Common myeloid progenitor, CD34-positive (primary cell): ENCODE data around the gene ANO4.

Source experiments
- CTCF ChIA-PET: fragments of 350-600 bp; sonication (Branson Sonifier 250); formaldehyde crosslinking; loops from one replicate; lab custom pipeline; 2021; ENCODE audit warnings: antibody characterized with exemption; lab: Charles Lee
- POLR2A ChIA-PET: fragments of 350-600 bp; sonication (Branson Sonifier 250); formaldehyde crosslinking; loops from one replicate; lab custom pipeline; 2021; ENCODE audit warnings: antibody characterized with exemption; lab: Charles Lee
- DNase-seq, 3 donors: peaks; one replicate each; pipeline versions ENCODE4 v3.0.0 to v3.0.0-alpha.2; 2013
- H3K27ac ChIP-seq, 2 experiments: 1 replicate in 1 of 2; 2 replicates in 1 of 2; pipeline ENCODE4 v1.7.0; 2013; ENCODE audit warnings: inconsistent platforms in 2 of 2, low read length in 2 of 2, mild to moderate bottlenecking in 2 of 2, low read depth in 1 of 2, moderate library complexity in 1 of 2; ENCODE audit not compliant: severe bottlenecking in 2 of 2, insufficient read depth in 1 of 2, poor library complexity in 1 of 2
- H3K27me3 ChIP-seq, 5 experiments: replicated peaks in 2 of 5; 1 replicate in 3 of 5; 2 replicates in 2 of 5; pipeline versions ENCODE4 v1.6.1 to v1.7.0; 2013; ENCODE audit warnings: low read length in 4 of 5, mild to moderate bottlenecking in 2 of 5, moderate library complexity in 2 of 5, inconsistent platforms in 1 of 5; ENCODE audit not compliant: insufficient read depth in 5 of 5, control insufficient read depth in 4 of 5
- H3K36me3 ChIP-seq, 4 experiments: 1 replicate in 2 of 4; 2 replicates in 2 of 4; pipeline versions ENCODE4 v1.6.1 to v1.7.0; 2013; ENCODE audit warnings: low read length in 3 of 4, control low read depth in 1 of 4, mild to moderate bottlenecking in 1 of 4; ENCODE audit not compliant: control insufficient read depth in 4 of 4, insufficient read depth in 4 of 4
- H3K4me1 ChIP-seq, 4 experiments: 1 replicate in 3 of 4; 2 replicates in 1 of 4; pipeline versions ENCODE4 v1.6.1 to v1.7.1; 2013; ENCODE audit warnings: low read length in 3 of 4, mild to moderate bottlenecking in 3 of 4, control low read depth in 1 of 4, inconsistent platforms in 1 of 4, moderate library complexity in 1 of 4; ENCODE audit not compliant: control insufficient read depth in 4 of 4, insufficient read depth in 4 of 4; ENCODE audit errors: control extremely low read depth in 1 of 4
- H3K4me3 ChIP-seq, 7 experiments: 1 replicate in 4 of 7; 2 replicates in 3 of 7; pipeline versions ENCODE4 v1.5.1 to v1.7.0; 2013; ENCODE audit warnings: mild to moderate bottlenecking in 7 of 7, low read length in 6 of 7, moderate library complexity in 6 of 7, inconsistent platforms in 2 of 7, low read depth in 2 of 7, control low read depth in 1 of 7; ENCODE audit not compliant: insufficient read depth in 4 of 7, control insufficient read depth in 1 of 7; ENCODE audit errors: extremely low read depth in 1 of 7
- H3K9me3 ChIP-seq, 5 experiments: 1 replicate in 4 of 5; 2 replicates in 1 of 5; pipeline versions ENCODE4 v1.6.1 to v1.7.1; 2013; ENCODE audit warnings: low read length in 4 of 5, mild to moderate bottlenecking in 2 of 5, inconsistent platforms in 1 of 5, low read depth in 1 of 5, moderate library complexity in 1 of 5; ENCODE audit not compliant: control insufficient read depth in 4 of 5, insufficient read depth in 2 of 5; ENCODE audit errors: control extremely low read depth in 1 of 5
- WGBS: methylation state at CpG from one replicate; pipeline ENCODE4 v1.1.5; 2013; ENCODE audit not compliant: insufficient coverage; 5-methylcytosine and 5-hydroxymethylcytosine counted together

Gene ANO4

DNA sequence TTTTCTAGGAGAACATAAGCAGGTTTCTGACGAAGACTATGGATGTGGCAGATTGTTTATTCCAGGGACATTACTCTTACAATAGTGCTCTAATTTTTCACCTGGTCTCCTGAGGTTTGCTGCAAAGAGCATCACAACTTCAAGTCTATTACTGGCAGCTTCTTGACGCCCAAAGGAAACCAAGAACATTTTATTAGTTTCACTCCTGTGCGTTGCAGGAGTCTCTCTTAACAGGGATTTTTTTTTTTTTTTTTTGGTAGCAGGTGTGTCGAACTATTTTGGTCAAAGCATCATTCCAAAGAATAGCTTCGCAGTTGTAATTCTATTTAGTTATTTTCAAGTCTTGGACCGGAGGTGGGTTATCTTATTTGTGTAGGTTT lies 1.2 kb downstream of the ANO4 start:
- H3K27ac ChIP-seq, result no peak overlapping the region
- WGBS, result 80% methylated on average over 3 of the region's 6 CpGs
- no peak overlapping the region for H3K4me3 ChIP-seq
- ChIA-PET CTCF (no interaction called here), POLR2A (no interaction called here)
- H3K27me3 ChIP-seq, result peaks cover 2 to 40% (median 9%) of the 10 kb centered on the region in 5 experiments
- no peak for DNase-seq
- no peaks in the 10 kb centered on the region for H3K9me3 ChIP-seq
- H3K4me1 ChIP-seq, result no peaks in the 10 kb centered on the region
- no peaks in the 10 kb centered on the region for H3K36me3 ChIP-seq

DNA sequence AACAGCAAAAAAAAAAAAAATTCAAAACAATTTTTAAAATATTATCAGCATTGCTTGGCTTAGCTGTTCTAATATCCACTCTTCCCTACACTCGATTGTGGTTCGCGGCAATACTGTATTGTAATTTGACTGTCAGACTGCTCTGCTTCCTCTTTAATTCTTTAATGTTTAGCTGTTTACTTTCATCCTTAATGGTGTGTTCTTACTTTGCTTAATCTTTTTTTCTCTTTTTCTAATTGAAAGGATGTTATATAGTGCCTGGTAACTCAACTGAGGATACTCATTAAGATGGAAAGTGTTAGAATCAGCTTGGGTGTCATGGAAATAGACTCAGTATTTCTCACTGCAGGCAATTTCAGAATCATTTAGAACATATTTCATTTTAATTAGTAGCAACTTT lies 2.0 kb downstream of the ANO4 start:
- Histone ChIP-seq H3K4me1 (no peaks in the 10 kb centered on the region), H3K27ac (no peak overlapping the region), H3K36me3 (no peaks in the 10 kb centered on the region), H3K4me3 (no peak overlapping the region), H3K9me3 (no peaks in the 10 kb centered on the region), H3K27me3 (peaks cover 2 to 40% (median 9%) of the 10 kb centered on the region in 5 experiments)
- POLR2A ChIA-PET, result no interaction called here
- CTCF ChIA-PET, result no interaction called here
- DNase-seq, result no peak
- WGBS, result 70% methylated on average over 3 of the region's 3 CpGs

DNA sequence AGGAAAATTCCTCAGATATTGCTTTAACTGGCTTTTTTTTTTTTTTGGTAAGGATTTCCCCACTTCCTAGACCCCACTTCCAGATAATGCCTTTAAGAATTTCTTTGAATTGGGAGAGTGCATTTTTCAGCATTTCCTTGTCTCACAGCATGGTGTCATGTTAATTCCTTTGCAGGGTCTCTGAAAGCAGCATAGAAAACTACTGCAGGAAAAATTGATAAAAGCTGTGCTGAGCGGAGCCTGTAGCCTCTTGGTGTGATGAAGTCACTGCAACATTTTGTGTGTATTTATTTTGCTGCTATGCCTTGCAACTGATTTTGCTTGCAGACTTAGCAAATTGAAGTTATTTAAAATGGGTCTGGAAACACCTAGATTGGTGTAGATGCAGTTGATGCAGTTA lies 2.7 kb downstream of the ANO4 start:
- DNase-seq, result no peak
- ChIA-PET CTCF (no interaction called here), POLR2A (no interaction called here)
- Histone ChIP-seq H3K27me3 (peaks cover 2 to 40% (median 9%) of the 10 kb centered on the region in 5 experiments), H3K27ac (no peak overlapping the region), H3K9me3 (no peaks in the 10 kb centered on the region), H3K4me1 (no peaks in the 10 kb centered on the region), H3K4me3 (no peak overlapping the region), H3K36me3 (no peaks in the 10 kb centered on the region)
- WGBS, result 90% methylated on average over 1 of the region's 1 CpG

DNA sequence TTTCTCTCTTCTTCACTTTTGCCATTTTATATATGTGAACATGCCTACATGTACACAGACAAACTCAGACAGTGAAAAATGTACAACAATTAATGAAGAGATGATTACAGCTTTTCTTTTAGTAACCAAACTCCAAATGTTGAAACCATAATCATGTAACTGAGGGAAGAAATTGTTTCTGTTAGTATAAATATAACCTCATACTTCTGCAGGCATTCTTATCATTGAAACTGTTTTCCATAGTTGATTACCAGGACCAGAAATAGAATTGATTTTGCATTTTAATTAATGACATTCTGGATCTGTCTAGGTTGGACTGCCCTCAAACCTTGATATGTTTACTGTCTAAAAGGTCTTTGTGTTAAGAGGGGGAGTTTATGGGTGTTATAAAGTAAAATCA lies 3.2 kb downstream of the ANO4 start:
- H3K4me1 ChIP-seq, result no peaks in the 10 kb centered on the region
- H3K9me3 ChIP-seq, result no peaks in the 10 kb centered on the region
- no peak overlapping the region for H3K4me3 ChIP-seq
- DNase-seq, result no peak
- ChIA-PET CTCF (no interaction called here), POLR2A (no interaction called here)
- H3K27ac ChIP-seq, result no peak overlapping the region
- H3K36me3 ChIP-seq, result no peaks in the 10 kb centered on the region
- peaks cover 2 to 40% (median 9%) of the 10 kb centered on the region in 5 experiments for H3K27me3 ChIP-seq

DNA sequence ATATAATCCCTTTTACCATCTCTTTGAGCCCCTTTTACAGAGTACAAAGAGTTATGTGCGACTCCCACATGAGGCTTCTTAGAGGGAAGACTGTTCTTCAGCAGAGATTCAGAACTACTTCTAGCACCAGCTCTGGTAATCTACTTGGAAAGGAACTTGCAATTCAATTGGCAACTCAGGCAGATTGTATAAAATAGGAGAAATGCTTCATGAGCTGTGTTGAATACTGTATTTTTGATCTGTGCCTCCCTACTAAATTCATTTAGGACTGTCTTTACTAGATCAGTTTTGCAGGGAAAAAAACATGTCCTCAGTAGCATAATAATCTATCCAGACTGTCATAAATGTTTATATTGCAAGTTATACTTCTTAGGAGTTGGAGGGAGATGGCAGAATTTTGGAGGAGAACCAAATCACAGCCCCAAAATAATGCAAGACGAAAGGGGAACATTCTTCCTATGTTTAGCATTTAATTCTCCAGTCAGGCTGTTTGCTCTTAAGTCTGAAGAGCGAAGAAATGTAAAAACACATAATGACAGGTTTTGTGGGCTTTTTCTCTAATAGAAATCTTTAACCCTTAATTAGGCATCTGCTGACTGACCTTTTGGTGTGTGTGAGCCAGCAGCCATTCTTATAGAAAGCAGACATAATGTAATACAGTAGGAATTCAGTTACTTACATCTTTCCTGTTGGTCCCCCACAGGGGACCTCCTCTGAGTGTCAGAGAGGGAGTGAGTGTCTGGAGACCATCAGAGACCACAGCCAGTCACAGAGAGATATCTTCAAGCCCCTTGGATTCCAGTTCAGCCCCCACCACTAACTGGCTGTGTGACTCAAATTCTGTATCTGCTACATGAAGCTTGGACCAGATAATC lies 3.9 kb downstream of the ANO4 start:
- ChIA-PET POLR2A (no interaction called here), CTCF (no interaction called here)
- no peak for DNase-seq
- H3K9me3 ChIP-seq, result no peaks in the 10 kb centered on the region
- H3K36me3 ChIP-seq, result no peaks in the 10 kb centered on the region
- no peak overlapping the region for H3K4me3 ChIP-seq
- no peaks in the 10 kb centered on the region for H3K4me1 ChIP-seq
- H3K27me3 ChIP-seq, result peaks cover 2 to 35% (median 9%) of the 10 kb centered on the region in 5 experiments
- no peak overlapping the region for H3K27ac ChIP-seq
- WGBS, result 78% methylated on average over 2 of the region's 3 CpGs

DNA sequence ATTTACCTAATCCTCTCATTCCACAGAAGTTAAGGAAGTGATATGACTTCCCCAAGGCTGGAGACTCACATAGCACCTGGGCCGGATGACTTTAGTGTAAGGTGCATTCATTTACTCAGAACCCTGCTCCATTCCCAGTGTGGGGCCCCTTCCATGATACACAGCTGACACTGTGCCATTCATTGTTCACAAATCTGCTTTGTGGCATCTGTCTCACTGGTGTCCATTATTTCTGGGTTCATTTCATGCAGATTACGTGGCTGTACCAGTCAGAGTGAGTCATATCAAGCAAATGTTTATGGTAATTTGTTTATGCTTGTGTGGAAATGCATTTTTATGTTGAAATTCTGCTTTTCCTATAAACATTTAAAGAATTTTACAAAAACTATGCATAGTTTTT lies 5.2 kb downstream of the ANO4 start:
- 92% methylated on average over 1 of the region's 2 CpGs for WGBS
- H3K27ac ChIP-seq, result no peak overlapping the region
- no peaks in the 10 kb centered on the region for H3K36me3 ChIP-seq
- no peaks in the 10 kb centered on the region for H3K9me3 ChIP-seq
- no peak for DNase-seq
- POLR2A ChIA-PET, result no interaction called here
- CTCF ChIA-PET, result no interaction called here
- no peak overlapping the region for H3K4me3 ChIP-seq
- H3K4me1 ChIP-seq, result no peaks in the 10 kb centered on the region
- peaks cover 2 to 26% (median 8%) of the 10 kb centered on the region in 5 experiments for H3K27me3 ChIP-seq

DNA sequence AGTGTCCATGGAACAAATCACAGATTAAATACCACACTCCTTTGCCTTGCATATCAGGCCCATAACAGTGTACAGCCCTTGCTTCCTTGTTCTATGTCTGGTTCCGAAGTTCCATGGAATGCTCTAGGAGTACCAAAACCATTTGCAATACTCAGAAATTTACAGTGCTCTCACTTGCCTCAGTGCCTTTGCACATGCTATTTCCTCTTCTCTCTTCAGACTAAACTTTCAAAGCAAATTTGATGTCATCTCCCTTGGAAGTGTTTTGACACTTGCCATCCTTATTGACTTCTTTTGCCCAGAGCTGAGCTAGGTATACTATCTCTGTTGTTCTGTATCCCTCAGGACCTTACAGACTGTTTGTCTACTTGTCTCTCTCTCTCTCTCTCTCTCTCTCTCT lies 6.1 kb downstream of the ANO4 start:
- Histone ChIP-seq H3K4me1 (no peaks in the 10 kb centered on the region), H3K27ac (no peak overlapping the region), H3K36me3 (no peaks in the 10 kb centered on the region), H3K9me3 (no peaks in the 10 kb centered on the region), H3K4me3 (no peak overlapping the region), H3K27me3 (peaks cover 1 to 17% (median 2%) of the 10 kb centered on the region in 5 experiments)
- POLR2A ChIA-PET, result no interaction called here
- CTCF ChIA-PET, result no interaction called here
- 93% methylated on average over 1 of the region's 1 CpG for WGBS
- no peak for DNase-seq
